Astrocyte (in vitro differentiated cells and primary cell): ENCODE data around the gene NUDT12. TPM values are rescaled to one million over a fixed set of nuclear protein-coding genes. Genes with fewer than 3 reads are reported as not detected.

Experiments
- DNase-seq: peaks from one replicate; pipeline ENCODE4 v3.0.0-alpha.2; 2010; ENCODE audit warnings: low read depth
- FAIRE-seq: peaks from 2 replicates; lab custom pipeline; 2011; peaks lifted over from hg19 to GRCh38; lab: Jason Lieb, UNC
- H2AFZ ChIP-seq: 2 replicates; pipeline ENCODE4 v1.6.0; 2012; ENCODE audit warnings: low read depth, low read length, inconsistent platforms
- H3K27ac ChIP-seq: 2 replicates; pipeline ENCODE4 v1.5.1; 2011; ENCODE audit warnings: low read depth, low read length, inconsistent platforms
- H3K27me3 ChIP-seq: 2 replicates; pipeline ENCODE4 v1.6.0; 2011; ENCODE audit warnings: low read length, inconsistent platforms; ENCODE audit not compliant: insufficient read depth
- H3K36me3 ChIP-seq: 2 replicates; pipeline ENCODE4 v1.5.1; 2011; ENCODE audit warnings: low read length, inconsistent platforms; ENCODE audit not compliant: insufficient read depth
- H3K4me1 ChIP-seq: 2 replicates; pipeline ENCODE4 v1.5.1; 2011; ENCODE audit warnings: low read length, inconsistent platforms; ENCODE audit not compliant: insufficient read depth
- H3K4me2 ChIP-seq: 2 replicates; pipeline ENCODE4 v1.6.0; 2012; ENCODE audit warnings: low read length, inconsistent platforms
- H3K4me3 ChIP-seq: 2 replicates; pipeline ENCODE4 v1.5.1; 2011; ENCODE audit warnings: low read depth, mild to moderate bottlenecking, low read length, inconsistent platforms; ENCODE audit not compliant: insufficient read depth
- H3K79me2 ChIP-seq: 2 replicates; pipeline ENCODE4 v1.6.0; 2012; ENCODE audit warnings: mild to moderate bottlenecking, low read length, inconsistent platforms; ENCODE audit not compliant: insufficient read depth
- H3K9ac ChIP-seq: 2 replicates; pipeline ENCODE4 v1.6.0; 2012; ENCODE audit warnings: mild to moderate bottlenecking, low read length, inconsistent platforms
- H3K9me3 ChIP-seq: 2 replicates; pipeline ENCODE4 v1.5.1; 2012; ENCODE audit warnings: low read depth, mild to moderate bottlenecking, low read length, inconsistent platforms; ENCODE audit not compliant: insufficient read depth
- H4K20me1 ChIP-seq: 2 replicates; pipeline ENCODE4 v1.6.0; 2012; ENCODE audit warnings: low read length, inconsistent platforms; ENCODE audit not compliant: insufficient read depth
- H3K27ac Mint-ChIP-seq: one replicate; pipeline ENCODE4 v1.8.0; 2021; ENCODE audit warnings: mild to moderate bottlenecking, mixed read lengths; ENCODE audit not compliant: unreplicated experiment
- H3K27me3 Mint-ChIP-seq: one replicate; pipeline ENCODE4 v1.8.0; 2021; ENCODE audit warnings: low read depth, mixed read lengths; ENCODE audit not compliant: unreplicated experiment
- H3K36me3 Mint-ChIP-seq: one replicate; pipeline ENCODE4 v1.8.0; 2021; ENCODE audit warnings: low read depth, mixed read lengths; ENCODE audit not compliant: unreplicated experiment
- H3K4me1 Mint-ChIP-seq: one replicate; pipeline ENCODE4 v1.8.0; 2021; ENCODE audit warnings: low read depth, mixed read lengths; ENCODE audit not compliant: unreplicated experiment
- H3K4me3 Mint-ChIP-seq: one replicate; pipeline ENCODE4 v1.8.0; 2021; ENCODE audit warnings: mild to moderate bottlenecking, moderate library complexity, mixed read lengths; ENCODE audit not compliant: unreplicated experiment
- H3K9me3 Mint-ChIP-seq: one replicate; pipeline ENCODE4 v1.8.0; 2021; ENCODE audit warnings: mild to moderate bottlenecking, mixed read lengths; ENCODE audit not compliant: unreplicated experiment
- EZH2 ChIP-seq: IDR thresholded peaks from 2 replicates; pipeline ENCODE4 v1.6.1; 2012; ENCODE audit warnings: mild to moderate bottlenecking, low read length, inconsistent platforms; ENCODE audit not compliant: insufficient read depth
- total RNA-seq: library from RNA; stranded (reverse); gene quantifications from 2 replicates; pipeline ENCODE4 v1.2.1, GENCODE V29; 2021
- TF ChIP-seq, protein P1 (sequence below): IDR thresholded peaks from 2 replicates; pipeline ENCODE4 v1.5.1; 2011; ENCODE audit warnings: low read depth, mild to moderate bottlenecking, inconsistent platforms, low read length, moderate library complexity; ENCODE audit not compliant: insufficient read depth

NUDT12 gene
- total RNA-seq, 1 donor from 2014 or later: 6.3 TPM

DNA sequence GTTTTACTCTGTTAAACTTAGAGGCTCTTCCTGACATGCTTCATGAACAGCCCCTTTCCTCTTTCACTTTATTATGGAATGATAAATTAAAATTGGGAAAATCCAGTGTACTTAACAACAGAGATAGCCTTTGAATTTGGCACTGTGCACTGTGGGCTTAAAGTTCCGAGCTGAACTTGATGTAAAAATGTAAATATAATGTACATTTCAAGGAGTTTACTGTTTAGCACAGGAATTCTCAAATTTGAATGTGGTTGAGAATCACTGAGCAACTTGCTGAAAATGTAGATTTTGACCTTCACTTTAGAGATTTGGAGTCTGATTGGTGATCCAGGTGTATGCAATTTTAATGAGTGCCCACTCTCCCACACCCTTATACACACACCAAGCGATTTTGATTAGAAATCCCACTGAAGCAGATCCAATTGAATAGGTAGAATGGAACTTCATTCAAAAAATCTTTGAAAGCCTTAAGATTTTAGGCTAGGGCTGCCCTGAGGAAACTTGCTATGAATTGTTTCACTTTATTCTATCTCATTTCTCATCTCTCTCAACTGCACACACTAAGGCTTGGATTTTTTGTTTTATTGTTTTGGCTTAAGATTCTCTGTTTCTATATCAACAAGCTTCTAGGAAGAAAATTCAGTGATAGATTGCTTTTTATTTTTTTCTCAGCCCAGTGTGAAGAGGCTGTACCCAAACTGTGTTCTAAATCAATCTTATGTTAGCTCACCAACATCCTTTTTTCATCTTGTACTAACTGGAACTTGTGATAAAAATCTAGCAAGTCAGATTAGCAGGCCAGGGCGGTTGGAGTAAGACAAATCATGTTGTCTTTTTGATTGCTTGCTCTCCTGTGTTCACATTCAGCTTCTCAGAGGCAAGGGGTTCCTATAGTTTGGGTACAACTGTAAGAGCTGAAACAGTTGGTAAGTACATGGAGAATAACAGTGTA, 22.9 kb downstream of the NUDT12 start:
- Histone ChIP-seq H2AFZ (no peak overlapping the region), H3K9me3 (no peaks in the 10 kb centered on the region), H3K9ac (no peak overlapping the region), H3K4me3 (no peak overlapping the region), H4K20me1 (no peaks in the 10 kb centered on the region), H3K27ac (no peak overlapping the region), H3K36me3 (no peaks in the 10 kb centered on the region), H3K4me1 (no peaks in the 10 kb centered on the region), H3K79me2 (no peaks in the 10 kb centered on the region), H3K27me3 (no peaks in the 10 kb centered on the region), H3K4me2 (no peak overlapping the region)
- no peak for DNase-seq
- Mint-ChIP-seq H3K9me3 (no peaks in the 10 kb centered on the region), H3K27me3 (no peaks in the 10 kb centered on the region), H3K27ac (no peak overlapping the region), H3K36me3 (no peaks in the 10 kb centered on the region), H3K4me3 (no peak overlapping the region), H3K4me1 (no peaks in the 10 kb centered on the region)
- TF ChIP-seq EZH2: no peak
- TF ChIP-seq, protein P1, sequence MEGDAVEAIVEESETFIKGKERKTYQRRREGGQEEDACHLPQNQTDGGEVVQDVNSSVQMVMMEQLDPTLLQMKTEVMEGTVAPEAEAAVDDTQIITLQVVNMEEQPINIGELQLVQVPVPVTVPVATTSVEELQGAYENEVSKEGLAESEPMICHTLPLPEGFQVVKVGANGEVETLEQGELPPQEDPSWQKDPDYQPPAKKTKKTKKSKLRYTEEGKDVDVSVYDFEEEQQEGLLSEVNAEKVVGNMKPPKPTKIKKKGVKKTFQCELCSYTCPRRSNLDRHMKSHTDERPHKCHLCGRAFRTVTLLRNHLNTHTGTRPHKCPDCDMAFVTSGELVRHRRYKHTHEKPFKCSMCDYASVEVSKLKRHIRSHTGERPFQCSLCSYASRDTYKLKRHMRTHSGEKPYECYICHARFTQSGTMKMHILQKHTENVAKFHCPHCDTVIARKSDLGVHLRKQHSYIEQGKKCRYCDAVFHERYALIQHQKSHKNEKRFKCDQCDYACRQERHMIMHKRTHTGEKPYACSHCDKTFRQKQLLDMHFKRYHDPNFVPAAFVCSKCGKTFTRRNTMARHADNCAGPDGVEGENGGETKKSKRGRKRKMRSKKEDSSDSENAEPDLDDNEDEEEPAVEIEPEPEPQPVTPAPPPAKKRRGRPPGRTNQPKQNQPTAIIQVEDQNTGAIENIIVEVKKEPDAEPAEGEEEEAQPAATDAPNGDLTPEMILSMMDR: no peak
- FAIRE-seq: no peak

DNA sequence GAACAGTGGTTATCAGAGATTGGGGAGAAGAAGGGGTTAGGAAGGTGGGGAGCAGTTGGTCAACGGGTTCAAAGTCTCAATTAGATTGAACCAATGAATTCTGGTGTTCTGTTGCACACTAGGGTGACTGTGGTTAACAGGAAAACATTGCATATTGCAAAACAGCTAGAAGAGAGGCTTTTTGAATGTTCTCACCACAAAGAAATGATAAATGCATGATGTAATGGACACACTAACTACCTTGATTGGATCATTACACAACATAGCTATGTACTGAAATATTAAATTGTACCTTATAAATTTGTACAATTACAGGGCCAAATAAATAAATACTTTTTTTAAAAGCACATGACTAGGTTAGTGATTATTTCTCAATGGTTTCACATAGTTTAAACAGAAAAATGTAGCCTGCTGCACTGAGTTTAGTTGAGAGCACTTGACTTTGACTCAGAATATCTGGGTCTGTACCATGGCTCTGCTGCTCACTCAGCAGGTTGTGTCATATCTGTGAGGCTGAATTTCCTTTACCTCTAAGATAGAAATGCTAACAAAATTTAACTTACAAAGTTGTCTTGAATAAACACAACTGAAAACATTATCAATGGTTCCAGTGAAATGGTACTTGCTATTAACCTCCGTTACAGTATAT, 30.4 kb downstream of the NUDT12 start:
- FAIRE-seq (no peak), DNase-seq (peak; percentile 1)
- Mint-ChIP-seq H3K36me3 (no peaks in the 10 kb centered on the region), H3K4me3 (no peak overlapping the region), H3K4me1 (no peaks in the 10 kb centered on the region), H3K9me3 (peaks cover 3% of the 10 kb centered on the region), H3K27ac (no peak overlapping the region), H3K27me3 (no peaks in the 10 kb centered on the region)
- no peaks in the 10 kb centered on the region for H3K79me2 ChIP-seq
- no peaks in the 10 kb centered on the region for H3K36me3 ChIP-seq
- no peak overlapping the region for H3K27ac ChIP-seq
- H3K9me3 ChIP-seq: no peaks in the 10 kb centered on the region
- H3K4me3 ChIP-seq: no peak overlapping the region
- H4K20me1 ChIP-seq: no peaks in the 10 kb centered on the region
- H2AFZ ChIP-seq: no peak overlapping the region
- no peaks in the 10 kb centered on the region for H3K4me1 ChIP-seq
- no peak overlapping the region for H3K4me2 ChIP-seq
- H3K9ac ChIP-seq: no peak overlapping the region
- TF ChIP-seq EZH2: no peak
- TF ChIP-seq, protein P1: no peak
- H3K27me3 ChIP-seq: no peaks in the 10 kb centered on the region
